Measurements from ENCODE around the gene MITD1. TPM values are rescaled to one million over a fixed set of nuclear protein-coding genes. Genes with fewer than 3 reads are reported as not detected.

The MITD1 gene
- total and polyA plus RNA-seq, 2 of the 13 experiments (the other 11 are each of a cell fraction or from before 2014, with no cell fraction given) = 17.8 to 43.7 TPM

GRCh38 chr2:99154643-99155536 is 26.0 kb downstream of the MITD1 start, which contains the start of the genes LIPT1 and TSGA10 (continued):
- TF ChIP-seq ZNF639 (CRISPR knock-in tag; conservative IDR thresholded peaks at IDR 0.05) (peak; percentile 98), ZNF296 (CRISPR knock-in tag; conservative IDR thresholded peaks at IDR 0.05) (no peak; the same call in 1 of the 2 replicates), RBM39 (IDR thresholded peaks at IDR 0.05; ENCODE audit: low read depth, low read length, poor library complexity, severe bottlenecking) (peak; percentile 92), ZNF530 (CRISPR knock-in tag; IDR thresholded peaks at IDR 0.05; ENCODE audit: low read depth) (no peak), CBX1 (IDR thresholded peaks at IDR 0.05; ENCODE audit: low read depth) (peak; percentile 93), MLLT10 (CRISPR knock-in tag; IDR thresholded peaks at IDR 0.05) (0 out of 2 replicates have a peak, but pooled peaks have one; percentile 42), ZNF232 (CRISPR knock-in tag; IDR thresholded peaks at IDR 0.05; ENCODE audit: borderline replicate concordance) (peak; percentile 98), HHEX (CRISPR knock-in tag; IDR thresholded peaks at IDR 0.05) (no peak), ZFP37 (CRISPR knock-in tag; IDR thresholded peaks at IDR 0.05; ENCODE audit: borderline replicate concordance) (peak; percentile 76; the same call in 1 of the 2 replicates), CREBL2 (CRISPR knock-in tag; IDR thresholded peaks at IDR 0.05; ENCODE audit: borderline replicate concordance) (peak; percentile 99; the same call in 1 of the 2 replicates), NAIF1 (CRISPR knock-in tag; IDR thresholded peaks at IDR 0.05; ENCODE audit: borderline replicate concordance) (peak; percentile 93), MAF1 (CRISPR knock-in tag; IDR thresholded peaks at IDR 0.05; ENCODE audit: borderline replicate concordance) (peak; percentile 92), JUN (CRISPR knock-in tag; IDR thresholded peaks at IDR 0.05) (peak; percentile 89)
- TF ChIP-seq, protein P1, sequence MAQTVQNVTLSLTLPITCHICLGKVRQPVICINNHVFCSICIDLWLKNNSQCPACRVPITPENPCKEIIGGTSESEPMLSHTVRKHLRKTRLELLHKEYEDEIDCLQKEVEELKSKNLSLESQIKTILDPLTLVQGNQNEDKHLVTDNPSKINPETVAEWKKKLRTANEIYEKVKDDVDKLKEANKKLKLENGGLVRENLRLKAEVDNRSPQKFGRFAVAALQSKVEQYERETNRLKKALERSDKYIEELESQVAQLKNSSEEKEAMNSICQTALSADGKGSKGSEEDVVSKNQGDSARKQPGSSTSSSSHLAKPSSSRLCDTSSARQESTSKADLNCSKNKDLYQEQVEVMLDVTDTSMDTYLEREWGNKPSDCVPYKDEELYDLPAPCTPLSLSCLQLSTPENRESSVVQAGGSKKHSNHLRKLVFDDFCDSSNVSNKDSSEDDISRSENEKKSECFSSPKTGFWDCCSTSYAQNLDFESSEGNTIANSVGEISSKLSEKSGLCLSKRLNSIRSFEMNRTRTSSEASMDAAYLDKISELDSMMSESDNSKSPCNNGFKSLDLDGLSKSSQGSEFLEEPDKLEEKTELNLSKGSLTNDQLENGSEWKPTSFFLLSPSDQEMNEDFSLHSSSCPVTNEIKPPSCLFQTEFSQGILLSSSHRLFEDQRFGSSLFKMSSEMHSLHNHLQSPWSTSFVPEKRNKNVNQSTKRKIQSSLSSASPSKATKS (CRISPR knock-in tag; IDR thresholded peaks at IDR 0.05) = peak; percentile 98
- TF ChIP-seq, protein P2, sequence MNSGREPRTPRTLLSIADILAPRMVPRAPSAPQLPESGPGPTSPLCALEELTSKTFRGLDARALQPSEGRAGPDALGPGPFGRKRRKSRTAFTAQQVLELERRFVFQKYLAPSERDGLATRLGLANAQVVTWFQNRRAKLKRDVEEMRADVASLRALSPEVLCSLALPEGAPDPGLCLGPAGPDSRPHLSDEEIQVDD (CRISPR knock-in tag; IDR thresholded peaks at IDR 0.05; ENCODE audit: borderline replicate concordance) = peak; percentile 49; the same call in 1 of the 2 replicates
- TF ChIP-seq, protein P3, sequence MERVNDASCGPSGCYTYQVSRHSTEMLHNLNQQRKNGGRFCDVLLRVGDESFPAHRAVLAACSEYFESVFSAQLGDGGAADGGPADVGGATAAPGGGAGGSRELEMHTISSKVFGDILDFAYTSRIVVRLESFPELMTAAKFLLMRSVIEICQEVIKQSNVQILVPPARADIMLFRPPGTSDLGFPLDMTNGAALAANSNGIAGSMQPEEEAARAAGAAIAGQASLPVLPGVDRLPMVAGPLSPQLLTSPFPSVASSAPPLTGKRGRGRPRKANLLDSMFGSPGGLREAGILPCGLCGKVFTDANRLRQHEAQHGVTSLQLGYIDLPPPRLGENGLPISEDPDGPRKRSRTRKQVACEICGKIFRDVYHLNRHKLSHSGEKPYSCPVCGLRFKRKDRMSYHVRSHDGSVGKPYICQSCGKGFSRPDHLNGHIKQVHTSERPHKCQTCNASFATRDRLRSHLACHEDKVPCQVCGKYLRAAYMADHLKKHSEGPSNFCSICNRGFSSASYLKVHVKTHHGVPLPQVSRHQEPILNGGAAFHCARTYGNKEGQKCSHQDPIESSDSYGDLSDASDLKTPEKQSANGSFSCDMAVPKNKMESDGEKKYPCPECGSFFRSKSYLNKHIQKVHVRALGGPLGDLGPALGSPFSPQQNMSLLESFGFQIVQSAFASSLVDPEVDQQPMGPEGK (CRISPR knock-in tag; IDR thresholded peaks at IDR 0.05) = peak; percentile 88
- TF ChIP-seq, protein P4, sequence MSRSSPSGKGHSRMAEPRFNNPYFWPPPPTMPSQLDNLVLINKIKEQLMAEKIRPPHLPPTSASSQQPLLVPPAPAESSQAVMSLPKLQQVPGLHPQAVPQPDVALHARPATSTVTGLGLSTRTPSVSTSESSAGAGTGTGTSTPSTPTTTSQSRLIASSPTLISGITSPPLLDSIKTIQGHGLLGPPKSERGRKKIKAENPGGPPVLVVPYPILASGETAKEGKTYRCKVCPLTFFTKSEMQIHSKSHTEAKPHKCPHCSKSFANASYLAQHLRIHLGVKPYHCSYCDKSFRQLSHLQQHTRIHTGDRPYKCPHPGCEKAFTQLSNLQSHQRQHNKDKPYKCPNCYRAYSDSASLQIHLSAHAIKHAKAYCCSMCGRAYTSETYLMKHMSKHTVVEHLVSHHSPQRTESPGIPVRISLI (CRISPR knock-in tag; IDR thresholded peaks at IDR 0.05; ENCODE audit: borderline replicate concordance) = peak; percentile 61; the same call in 1 of the 2 replicates
- TF ChIP-seq, protein P5, sequence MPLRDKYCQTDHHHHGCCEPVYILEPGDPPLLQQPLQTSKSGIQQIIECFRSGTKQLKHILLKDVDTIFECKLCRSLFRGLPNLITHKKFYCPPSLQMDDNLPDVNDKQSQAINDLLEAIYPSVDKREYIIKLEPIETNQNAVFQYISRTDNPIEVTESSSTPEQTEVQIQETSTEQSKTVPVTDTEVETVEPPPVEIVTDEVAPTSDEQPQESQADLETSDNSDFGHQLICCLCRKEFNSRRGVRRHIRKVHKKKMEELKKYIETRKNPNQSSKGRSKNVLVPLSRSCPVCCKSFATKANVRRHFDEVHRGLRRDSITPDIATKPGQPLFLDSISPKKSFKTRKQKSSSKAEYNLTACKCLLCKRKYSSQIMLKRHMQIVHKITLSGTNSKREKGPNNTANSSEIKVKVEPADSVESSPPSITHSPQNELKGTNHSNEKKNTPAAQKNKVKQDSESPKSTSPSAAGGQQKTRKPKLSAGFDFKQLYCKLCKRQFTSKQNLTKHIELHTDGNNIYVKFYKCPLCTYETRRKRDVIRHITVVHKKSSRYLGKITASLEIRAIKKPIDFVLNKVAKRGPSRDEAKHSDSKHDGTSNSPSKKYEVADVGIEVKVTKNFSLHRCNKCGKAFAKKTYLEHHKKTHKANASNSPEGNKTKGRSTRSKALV (CRISPR knock-in tag; IDR thresholded peaks at IDR 0.05) = peak; percentile 81

Data from HepG2 (cell line).